Type B pancreatic cell (in vitro differentiated cells): ENCODE results near the gene EYS. TPM values are rescaled to one million over a fixed set of nuclear protein-coding genes. Genes with fewer than 3 reads are reported as not detected.
A peak's percentile ranks its signal among the peaks of the same experiment; 100 is the strongest.

Experiments
- DNase-seq: peaks from one replicate; pipeline ENCODE4 v3.0.0; 2021; ENCODE audit warnings: mixed read lengths; ENCODE audit not compliant: unreplicated experiment; ENCODE audit errors: extremely low spot score
- H3K27ac Mint-ChIP-seq: 2 replicates; pipeline ENCODE4 v1.8.0; 2021; ENCODE audit warnings: mild to moderate bottlenecking, mixed read lengths
- H3K27me3 Mint-ChIP-seq: 2 replicates; pipeline ENCODE4 v1.8.0; 2021; ENCODE audit warnings: mixed read lengths
- H3K36me3 Mint-ChIP-seq: 2 replicates; pipeline ENCODE4 v1.8.0; 2021; ENCODE audit warnings: mixed read lengths
- H3K4me1 Mint-ChIP-seq: one replicate; pipeline ENCODE4 v1.8.0; 2021; ENCODE audit warnings: mixed read lengths; ENCODE audit not compliant: unreplicated experiment
- H3K4me3 Mint-ChIP-seq: 2 replicates; pipeline ENCODE4 v1.8.0; 2021; ENCODE audit warnings: mild to moderate bottlenecking, mixed read lengths
- H3K9me3 Mint-ChIP-seq: 2 replicates; pipeline ENCODE4 v1.8.0; 2021; ENCODE audit warnings: mixed read lengths
- total RNA-seq: library from RNA; stranded (reverse); gene quantifications from 2 replicates; pipeline ENCODE4 v1.2.1, GENCODE V29; 2021; ENCODE audit warnings: low replicate concordance
- TF ChIP-seq, protein P1 (sequence below): fragments of 200-600 bp; sonication (generic); conservative IDR thresholded peaks from 2 replicates; pipeline ENCODE4 v1.5.0; 2021; ENCODE audit warnings: antibody characterized with exemption, mild to moderate bottlenecking

The EYS gene
- total RNA-seq, 1 donor from 2014 or later: 1.5 TPM

DNA sequence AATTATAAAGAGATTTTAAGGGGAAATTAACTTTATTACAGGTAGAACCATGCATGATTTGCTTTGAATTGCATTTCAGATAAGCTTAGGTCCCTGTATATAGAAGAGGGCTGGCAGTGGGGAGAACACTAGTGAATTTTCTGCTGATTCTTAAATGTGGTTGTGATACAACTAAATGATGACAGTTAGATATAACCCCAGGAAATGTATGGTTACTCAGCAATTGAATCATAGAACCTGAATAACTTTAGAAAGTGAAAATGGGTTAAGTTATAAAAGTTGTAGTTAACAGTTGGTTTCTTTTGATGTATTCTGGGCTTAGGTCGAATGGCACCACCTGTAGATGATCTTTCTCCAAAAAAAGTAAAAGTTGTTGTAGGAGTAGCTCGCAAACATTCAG is 2001.3 kb downstream of the EYS start:
- Mint-ChIP-seq H3K27me3 (no peaks in the 10 kb centered on the region), H3K4me3 (no peak overlapping the region), H3K4me1 (no peaks in the 10 kb centered on the region), H3K9me3 (no peaks in the 10 kb centered on the region), H3K27ac (peak overlapping the region; percentile 9), H3K36me3 (peaks cover 45% of the 10 kb centered on the region)
- TF ChIP-seq, protein P1, sequence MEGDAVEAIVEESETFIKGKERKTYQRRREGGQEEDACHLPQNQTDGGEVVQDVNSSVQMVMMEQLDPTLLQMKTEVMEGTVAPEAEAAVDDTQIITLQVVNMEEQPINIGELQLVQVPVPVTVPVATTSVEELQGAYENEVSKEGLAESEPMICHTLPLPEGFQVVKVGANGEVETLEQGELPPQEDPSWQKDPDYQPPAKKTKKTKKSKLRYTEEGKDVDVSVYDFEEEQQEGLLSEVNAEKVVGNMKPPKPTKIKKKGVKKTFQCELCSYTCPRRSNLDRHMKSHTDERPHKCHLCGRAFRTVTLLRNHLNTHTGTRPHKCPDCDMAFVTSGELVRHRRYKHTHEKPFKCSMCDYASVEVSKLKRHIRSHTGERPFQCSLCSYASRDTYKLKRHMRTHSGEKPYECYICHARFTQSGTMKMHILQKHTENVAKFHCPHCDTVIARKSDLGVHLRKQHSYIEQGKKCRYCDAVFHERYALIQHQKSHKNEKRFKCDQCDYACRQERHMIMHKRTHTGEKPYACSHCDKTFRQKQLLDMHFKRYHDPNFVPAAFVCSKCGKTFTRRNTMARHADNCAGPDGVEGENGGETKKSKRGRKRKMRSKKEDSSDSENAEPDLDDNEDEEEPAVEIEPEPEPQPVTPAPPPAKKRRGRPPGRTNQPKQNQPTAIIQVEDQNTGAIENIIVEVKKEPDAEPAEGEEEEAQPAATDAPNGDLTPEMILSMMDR: no peak
- DNase-seq: no peak

DNA sequence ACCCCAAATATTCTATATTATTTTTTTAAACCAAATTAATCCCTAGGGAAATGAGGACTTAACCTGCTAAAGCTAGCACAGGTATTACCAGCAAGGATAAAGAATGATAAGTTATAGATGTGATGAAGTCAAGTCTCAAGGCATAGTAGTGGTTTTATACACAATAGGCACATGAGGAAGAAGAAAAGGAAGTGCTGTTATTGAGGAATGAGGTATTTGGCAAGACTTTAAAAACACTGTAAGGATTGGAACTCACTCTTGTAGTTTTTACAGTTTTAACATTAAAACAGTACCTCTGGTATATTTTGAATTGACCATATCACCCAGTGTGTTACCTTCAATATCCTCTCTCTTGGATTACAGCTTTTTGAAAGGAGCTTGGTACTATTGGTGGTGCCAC is 2016.8 kb downstream of the EYS start:
- H3K27ac Mint-ChIP-seq: no peak overlapping the region
- no peak overlapping the region for H3K4me3 Mint-ChIP-seq
- no peaks in the 10 kb centered on the region for H3K27me3 Mint-ChIP-seq
- DNase-seq: no peak
- H3K36me3 Mint-ChIP-seq: peaks cover 32% of the 10 kb centered on the region
- no peaks in the 10 kb centered on the region for H3K4me1 Mint-ChIP-seq
- no peaks in the 10 kb centered on the region for H3K9me3 Mint-ChIP-seq
- TF ChIP-seq, protein P1: no peak

- no peaks in the 10 kb centered on the region for H3K27me3 Mint-ChIP-seq
- TF ChIP-seq, protein P1: no peak
- DNase-seq: no peak
- H3K4me1 Mint-ChIP-seq: no peaks in the 10 kb centered on the region
- peaks cover 34% of the 10 kb centered on the region for H3K36me3 Mint-ChIP-seq
- no peak overlapping the region for H3K4me3 Mint-ChIP-seq
- H3K9me3 Mint-ChIP-seq: no peaks in the 10 kb centered on the region
- H3K27ac Mint-ChIP-seq: no peak overlapping the region
Observed at GRCh38 chr6:63689421-63689820, 2017.6 kb downstream of the EYS start.

- H3K27me3 Mint-ChIP-seq: no peaks in the 10 kb centered on the region
- no peaks in the 10 kb centered on the region for H3K9me3 Mint-ChIP-seq
- no peak for DNase-seq
- H3K4me3 Mint-ChIP-seq: no peak overlapping the region
- H3K36me3 Mint-ChIP-seq: peaks cover 41% of the 10 kb centered on the region
- H3K4me1 Mint-ChIP-seq: peaks cover 4% of the 10 kb centered on the region
- TF ChIP-seq, protein P1: no peak
- no peak overlapping the region for H3K27ac Mint-ChIP-seq
Observed at GRCh38 chr6:63685446-63686379, 2021.3 kb downstream of the EYS start.

DNA sequence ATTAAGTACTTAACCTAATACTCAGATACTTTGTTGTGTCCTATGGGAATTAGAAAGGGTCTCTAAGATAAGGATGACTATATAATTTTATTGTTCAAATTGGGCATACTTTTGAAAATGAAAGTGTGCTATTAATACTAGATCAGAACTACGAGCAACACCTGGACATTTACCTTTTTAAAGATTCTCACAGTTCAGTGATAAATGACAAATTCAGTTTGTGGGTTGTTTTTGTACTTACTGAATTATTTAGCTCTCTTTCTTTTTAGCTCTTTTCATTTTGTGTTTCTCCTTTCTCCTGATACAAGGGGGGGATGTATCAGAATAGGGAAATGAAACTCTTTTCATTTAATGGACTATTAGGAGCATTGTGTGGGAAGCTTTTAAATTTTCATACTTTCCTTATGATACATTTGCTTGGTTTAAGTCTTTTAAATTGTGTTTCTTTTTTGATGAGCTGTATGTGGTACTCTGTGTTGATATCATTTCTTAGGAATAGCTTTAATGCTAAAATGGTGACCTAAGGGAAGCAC is 2023.9 kb downstream of the EYS start:
- H3K4me1 Mint-ChIP-seq: peaks cover 4% of the 10 kb centered on the region
- H3K36me3 Mint-ChIP-seq: peaks cover 50% of the 10 kb centered on the region
- no peak for DNase-seq
- H3K27me3 Mint-ChIP-seq: no peaks in the 10 kb centered on the region
- no peaks in the 10 kb centered on the region for H3K9me3 Mint-ChIP-seq
- TF ChIP-seq, protein P1: no peak
- H3K4me3 Mint-ChIP-seq: no peak overlapping the region
- no peak overlapping the region for H3K27ac Mint-ChIP-seq
